GM19351 (cell line): ENCODE measurements around the gene LZTFL1.

Experiments
- ATAC-seq: cut with Tn5 transposase; IDR thresholded peaks from one replicate; pipeline ENCODE4 v1.9.1; 2021; ENCODE audit warnings: mild to moderate bottlenecking, moderate library complexity; ENCODE audit not compliant: unreplicated experiment

LZTFL1 gene

GRCh38 chr3:45787551-45787950, 54.4 kb downstream of the LZTFL1 start:
- ATAC-seq: no peak

GRCh38 chr3:45786801-45787495, 55.0 kb downstream of the LZTFL1 start:
- ATAC-seq: no peak

GRCh38 chr3:45785605-45786150, 56.2 kb downstream of the LZTFL1 start:
- no peak for ATAC-seq

GRCh38 chr3:45783667-45784066, 58.3 kb downstream of the LZTFL1 start:
- no peak for ATAC-seq

GRCh38 chr3:45782381-45782780, 59.5 kb downstream of the LZTFL1 start:
- no peak for ATAC-seq

GRCh38 chr3:45781841-45782240, 60.1 kb downstream of the LZTFL1 start:
- no peak for ATAC-seq

- ATAC-seq: no peak
These were observed 60.6 kb downstream of the LZTFL1 start for GRCh38 chr3:45781271-45781670.

- no peak for ATAC-seq
These were observed 61.9 kb downstream of the LZTFL1 start for GRCh38 chr3:45779746-45780735.

GRCh38 chr3:45778761-45779201, 63.1 kb downstream of the LZTFL1 start:
- no peak for ATAC-seq

- no peak for ATAC-seq
These were observed 64.1 kb downstream of the LZTFL1 start for GRCh38 chr3:45777746-45778386.

GRCh38 chr3:45777111-45777745, 64.7 kb downstream of the LZTFL1 start:
- ATAC-seq: no peak

GRCh38 chr3:45776611-45777010, 65.3 kb downstream of the LZTFL1 start:
- ATAC-seq: no peak

GRCh38 chr3:45776301-45776595, 65.7 kb downstream of the LZTFL1 start:
- no peak for ATAC-seq

- no peak for ATAC-seq
These were observed 66.2 kb downstream of the LZTFL1 start for GRCh38 chr3:45775571-45776300.

- no peak for ATAC-seq
These were observed 67.1 kb downstream of the LZTFL1 start for GRCh38 chr3:45774581-45775521.

GRCh38 chr3:45773714-45774449, 68.0 kb downstream of the LZTFL1 start:
- no peak for ATAC-seq
